HepG2 (cell line): Measurements from ENCODE around the gene FBXO10. TPM values are rescaled to one million over a fixed set of nuclear protein-coding genes. Genes with fewer than 3 reads are reported as not detected.

ENCODE experiments used
- ATAC-seq: fragments of 200-7000 bp; cut with Tn5 transposase; 3 replicates; pipeline ENCODE4 v1.9.1; 2020; ENCODE audit warnings: mild to moderate bottlenecking, moderate library complexity
- BruUV-seq: library from RNA; stranded (reverse); fragments of 400-500 nt; replicated peaks from 2 replicates; lab custom pipeline; 2021; lab: Mats Ljungman, UMichigan
- CTCF ChIA-PET: fragments of 300-600 bp; formaldehyde crosslinking; extraction: SDS; loops from one replicate; lab custom pipeline; 2021; ENCODE audit warnings: low total read pairs, inconsistent platforms, low intra/inter-chr PET ratio; lab: Yijun Ruan, JAX
- POLR2A ChIA-PET: fragments of 350-600 bp; sonication (Branson Sonifier 250); formaldehyde crosslinking; loops from one replicate; lab custom pipeline; 2020; ENCODE audit warnings: antibody characterized with exemption, inconsistent platforms; lab: Yijun Ruan, JAX
- DNase-seq: peaks from one replicate; pipeline ENCODE4 v3.0.0-alpha.2; 2015; ENCODE audit warnings: low spot score
- FAIRE-seq: peaks from 3 replicates; lab custom pipeline; 2011; peaks lifted over from hg19 to GRCh38; lab: Jason Lieb, UNC
- H2AFZ ChIP-seq: one replicate; pipeline ENCODE4 v1.6.1; 2011; ENCODE audit warnings: low read length, inconsistent platforms
- H3K27ac ChIP-seq: fragments of 300-600 bp; 3 replicates; pipeline ENCODE4 v1.8.0; 2011; ENCODE audit warnings: mixed run types, mild to moderate bottlenecking, mixed read lengths, low read length, inconsistent platforms; ENCODE audit not compliant: insufficient read depth; ENCODE audit errors: extremely low read length
- H3K27me3 ChIP-seq, 2 experiments: fragments of 200-600 bp in 1 of 2; 2 replicates in 1 of 2; 3 replicates in 1 of 2; pipeline versions ENCODE4 v1.6.0 to v1.8.0; 2011; ENCODE audit warnings: low read length in 2 of 2, mild to moderate bottlenecking in 2 of 2, moderate library complexity in 2 of 2, inconsistent platforms in 1 of 2; ENCODE audit not compliant: insufficient read depth in 2 of 2, control insufficient read depth in 1 of 2
- H3K36me3 ChIP-seq, 2 experiments: fragments of 200-600 bp in 1 of 2; replicated peaks in 1 of 2; 2 replicates in 1 of 2; 3 replicates in 1 of 2; pipeline versions ENCODE4 v1.5.1 to v1.8.0; 2011; ENCODE audit warnings: low read length in 2 of 2, inconsistent platforms in 1 of 2; ENCODE audit not compliant: insufficient read depth in 2 of 2, control insufficient read depth in 1 of 2
- H3K4me1 ChIP-seq: 2 replicates; pipeline ENCODE4 v1.5.1; 2012; ENCODE audit warnings: low read length, inconsistent platforms; ENCODE audit not compliant: insufficient read depth
- H3K4me2 ChIP-seq: 2 replicates; pipeline ENCODE4 v1.6.0; 2011; ENCODE audit warnings: low read depth, low read length, inconsistent platforms
- H3K4me3 ChIP-seq, 3 experiments: fragments of 200-600 bp in 1 of 3; sonication (generic), shearing (Covaris generic) in 1 of 3; replicated peaks in 1 of 3; 2 replicates each; pipeline ENCODE4 v1.5.1; 2011 to 2016; ENCODE audit warnings: low read length in 3 of 3, inconsistent platforms in 2 of 3, low read depth in 2 of 3, mild to moderate bottlenecking in 2 of 3, control low read depth in 1 of 3, mixed read lengths in 1 of 3; ENCODE audit not compliant: insufficient read depth in 1 of 3
- H3K79me2 ChIP-seq: one replicate; pipeline ENCODE4 v1.6.1; 2011; ENCODE audit warnings: low read length, inconsistent platforms; ENCODE audit not compliant: insufficient read depth
- H3K9ac ChIP-seq: 2 replicates; pipeline ENCODE4 v1.6.0; 2011; ENCODE audit warnings: mild to moderate bottlenecking, low read depth, low read length, inconsistent platforms; ENCODE audit not compliant: insufficient read depth
- H3K9me3 ChIP-seq: 2 replicates; pipeline ENCODE4 v1.5.1; 2012; ENCODE audit warnings: mild to moderate bottlenecking, low read length
- H4K20me1 ChIP-seq: 2 replicates; pipeline ENCODE4 v1.6.0; 2011; ENCODE audit warnings: inconsistent platforms, mild to moderate bottlenecking, low read length, moderate library complexity; ENCODE audit not compliant: insufficient read depth
- MAFK ChIP-seq, 2 experiments: IDR thresholded peaks in 1 of 2; conservative IDR thresholded peaks in 1 of 2; 2 replicates each; pipeline ENCODE4 v1.6.1; 2011; ENCODE audit warnings: improper control_type of control experiment in 2 of 2, low read length in 2 of 2
- MED1 ChIP-seq: sonication (generic); formaldehyde crosslinking; IDR thresholded peaks from 2 replicates; pipeline ENCODE4 v1.4.0; 2020; ENCODE audit warnings: missing genetic modification reagents
- PRPF4 ChIP-seq: fragments of 200-400 bp; formaldehyde crosslinking; IDR thresholded peaks from 2 replicates; pipeline ENCODE4 v1.6.1; 2016; ENCODE audit warnings: low read length, low read depth; ENCODE audit not compliant: poor library complexity, severe bottlenecking
- SMAD9 ChIP-seq: sonication (generic); formaldehyde crosslinking; IDR thresholded peaks from 2 replicates; pipeline ENCODE4 v1.5.1; 2020; ENCODE audit warnings: mild to moderate bottlenecking, missing genetic modification reagents
- ZFP90 ChIP-seq: sonication (generic); formaldehyde crosslinking; IDR thresholded peaks from 2 replicates; pipeline ENCODE4 v1.8.0; 2022; ENCODE audit warnings: missing genetic modification reagents, mild to moderate bottlenecking, inconsistent platforms, borderline replicate concordance
- ZMYM3 ChIP-seq: sonication (generic); formaldehyde crosslinking; IDR thresholded peaks from 2 replicates; pipeline ENCODE4 v1.5.1; 2020; ENCODE audit warnings: mild to moderate bottlenecking, missing genetic modification reagents
- ZNF124 ChIP-seq: sonication (generic); formaldehyde crosslinking; IDR thresholded peaks from 2 replicates; pipeline ENCODE4 v1.4.0; 2020; ENCODE audit warnings: missing genetic modification reagents
- ZNF337 ChIP-seq: sonication (generic); formaldehyde crosslinking; IDR thresholded peaks from 2 replicates; pipeline ENCODE4 v1.5.1; 2020; ENCODE audit warnings: missing genetic modification reagents, low read depth, mild to moderate bottlenecking, borderline replicate concordance
- ZNF354B ChIP-seq: sonication (generic); formaldehyde crosslinking; IDR thresholded peaks from 2 replicates; pipeline ENCODE4 v1.8.0; 2022; ENCODE audit warnings: mild to moderate bottlenecking, missing genetic modification reagents
- ZNF556 ChIP-seq: sonication (generic); formaldehyde crosslinking; IDR thresholded peaks from 2 replicates; pipeline ENCODE4 v1.4.0; 2020; ENCODE audit warnings: mild to moderate bottlenecking, missing genetic modification reagents, borderline replicate concordance
- ZNF557 ChIP-seq: sonication (generic); formaldehyde crosslinking; IDR thresholded peaks from 2 replicates; pipeline ENCODE4 v1.4.0; 2020; ENCODE audit warnings: missing genetic modification reagents
- ZZZ3 ChIP-seq: sonication (generic); formaldehyde crosslinking; IDR thresholded peaks from 2 replicates; pipeline ENCODE4 v1.4.0; 2020; ENCODE audit warnings: missing genetic modification reagents, mild to moderate bottlenecking, borderline replicate concordance
- whole genome bisulfite sequencing: methylation state at CpG from one replicate; pipeline ENCODE4 v1.1.6; 2017; ENCODE audit warnings: low lambda C conversion rate; 5-methylcytosine and 5-hydroxymethylcytosine counted together
- in situ Hi-C: cut with HindIII; loops from 2 replicates; pipeline ENCODE4 v1.10.0; 2017; ENCODE audit warnings: low pct_unique_long_range_greater_than_20kb; ENCODE audit not compliant: extremely low pct_ligation_motif_present
- intact Hi-C: fragments of 100-400 bp; cut with micrococcal nuclease; formaldehyde crosslinking; loops from one replicate; pipeline ENCODE4 v1.10.0; 2022; ENCODE audit not compliant: unreplicated experiment
- polyA plus RNA-seq, 8 experiments: library from polyadenylated mRNA; depleted of rRNA in 3 of 8; stranded (reverse) in 7 of 8; unstranded in 1 of 8; fragments of >200 nt; fragmentation: Illumina TruSeq in 4 of 8; extraction: Trizol in 4 of 8; gene quantifications; 2 replicates each; pipeline versions ENCODE4 v1.2.1 to v1.2.3, GENCODE V29; 2011 to 2016; ENCODE audit warnings: low read depth in 4 of 8, missing spikeins in 1 of 8, mixed read lengths in 1 of 8; ENCODE audit not compliant: insufficient read depth in 1 of 8
- total RNA-seq, 5 experiments: library from RNA; depleted of rRNA; stranded (reverse); fragments of >200 nt; fragmentation: Illumina TruSeq; extraction: Trizol; gene quantifications; 2 replicates each; pipeline ENCODE4 v1.2.3, GENCODE V29; 2016; ENCODE audit warnings: low read depth in 1 of 5
- TF ChIP-seq, protein P1 (sequence below): IDR thresholded peaks from 2 replicates; pipeline ENCODE4 v1.6.1; 2018; ENCODE audit warnings: missing genetic modification reagents, mild to moderate bottlenecking, missing compliant biosample characterization

The FBXO10 gene
- total and polyA plus RNA-seq, 2 of the 13 experiments (the other 11 are each of a cell fraction or from before 2014, with no cell fraction given) = 3.1 to 5.1 TPM

DNA sequence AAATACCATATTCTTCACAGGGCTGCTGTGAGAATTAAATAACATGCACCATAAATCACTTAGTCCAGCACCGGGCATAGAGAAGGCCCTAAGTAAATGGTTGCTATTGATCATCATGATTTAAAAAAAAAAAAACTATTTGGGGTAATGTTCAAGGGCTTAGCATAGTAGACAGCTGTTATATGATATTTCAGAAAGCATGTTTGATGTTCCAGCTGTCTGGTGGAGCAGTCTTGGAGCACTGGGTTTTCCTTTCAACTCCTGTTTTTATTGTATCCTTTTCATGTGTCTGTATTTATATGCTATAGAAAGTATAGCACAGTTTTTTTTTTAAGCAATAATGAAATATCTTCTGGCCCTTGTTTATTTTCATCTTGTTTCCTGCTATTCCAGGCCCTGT, 44.2 kb upstream of the FBXO10 start:
- H3K27ac ChIP-seq = no peak overlapping the region
- no peaks in the 10 kb centered on the region for H3K36me3 ChIP-seq
- BruUV-seq = no TSS peak
- no peaks in the 10 kb centered on the region for H3K9me3 ChIP-seq
- intact Hi-C loops (no loop called here), in situ Hi-C loops (no loop called here)
- ChIA-PET POLR2A (no interaction called here), CTCF (no interaction called here)
- no peak overlapping the region for H2AFZ ChIP-seq
- H4K20me1 ChIP-seq = no peaks in the 10 kb centered on the region
- TF ChIP-seq ZZZ3 (CRISPR knock-in tag) = no peak
- no peak for TF ChIP-seq ZNF124 (CRISPR knock-in tag)
- no peak for TF ChIP-seq MED1 (CRISPR knock-in tag)
- TF ChIP-seq ZNF556 (CRISPR knock-in tag) = no peak
- TF ChIP-seq MAFK (conservative IDR thresholded peaks at IDR 0.05 in 1 of 2, IDR thresholded peaks at IDR 0.05 in 1 of 2; ENCODE audit: low read length in 2 of 2) = no peak
- no peak for TF ChIP-seq ZMYM3
- TF ChIP-seq ZNF354B (CRISPR knock-in tag) = no peak
- TF ChIP-seq ZNF337 (CRISPR knock-in tag) = no peak
- TF ChIP-seq SMAD9 = no peak
- TF ChIP-seq ZNF557 = no peak
- TF ChIP-seq PRPF4 = no peak
- TF ChIP-seq ZFP90 (CRISPR knock-in tag) = no peak
- TF ChIP-seq, protein P1, sequence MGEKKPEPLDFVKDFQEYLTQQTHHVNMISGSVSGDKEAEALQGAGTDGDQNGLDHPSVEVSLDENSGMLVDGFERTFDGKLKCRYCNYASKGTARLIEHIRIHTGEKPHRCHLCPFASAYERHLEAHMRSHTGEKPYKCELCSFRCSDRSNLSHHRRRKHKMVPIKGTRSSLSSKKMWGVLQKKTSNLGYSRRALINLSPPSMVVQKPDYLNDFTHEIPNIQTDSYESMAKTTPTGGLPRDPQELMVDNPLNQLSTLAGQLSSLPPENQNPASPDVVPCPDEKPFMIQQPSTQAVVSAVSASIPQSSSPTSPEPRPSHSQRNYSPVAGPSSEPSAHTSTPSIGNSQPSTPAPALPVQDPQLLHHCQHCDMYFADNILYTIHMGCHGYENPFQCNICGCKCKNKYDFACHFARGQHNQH (CRISPR knock-in tag) = no peak
- no peak overlapping the region for H3K4me2 ChIP-seq
- no peaks in the 10 kb centered on the region for H3K4me1 ChIP-seq
- 0% methylated on average over 1 of the region's 1 CpG for WGBS
- DNase-seq (no peak), FAIRE-seq (no peak), ATAC-seq (no peak)
- H3K79me2 ChIP-seq = no peaks in the 10 kb centered on the region
- no peak overlapping the region for H3K4me3 ChIP-seq
- peaks cover 0 to 46% of the 10 kb centered on the region in 2 experiments; a peak in 3 of 5 replicates for H3K27me3 ChIP-seq
- no peak overlapping the region for H3K9ac ChIP-seq
